Effector memory CD4-positive, alpha-beta T cell (primary cell): Measurements from ENCODE around the gene UNC119.

ENCODE experiments used
- DNase-seq, 3 donors: peaks; one replicate each; pipeline ENCODE4 v3.0.0-alpha.2; 2020
- H3K27ac ChIP-seq: 2 replicates; pipeline ENCODE4 v1.7.0; 2013; ENCODE audit warnings: mild to moderate bottlenecking, low read length, moderate library complexity; ENCODE audit not compliant: insufficient read depth, poor library complexity, severe bottlenecking
- H3K27me3 ChIP-seq: replicated peaks from 2 replicates; pipeline ENCODE4 v1.7.0; 2013; ENCODE audit warnings: mild to moderate bottlenecking, low read length; ENCODE audit not compliant: insufficient read depth, control insufficient read depth, poor library complexity, severe bottlenecking
- H3K36me3 ChIP-seq: 2 replicates; pipeline ENCODE4 v1.7.0; 2013; ENCODE audit warnings: mild to moderate bottlenecking, low read length, moderate library complexity; ENCODE audit not compliant: control insufficient read depth, insufficient read depth
- H3K4me1 ChIP-seq: 2 replicates; pipeline ENCODE4 v1.7.0; 2013; ENCODE audit warnings: low read length, mild to moderate bottlenecking; ENCODE audit not compliant: control insufficient read depth, insufficient read depth, poor library complexity, severe bottlenecking
- H3K4me3 ChIP-seq: 2 replicates; pipeline ENCODE4 v1.7.0; 2013; ENCODE audit warnings: low read length, low read depth, mild to moderate bottlenecking; ENCODE audit not compliant: insufficient read depth, poor library complexity, severe bottlenecking
- H3K9me3 ChIP-seq: 2 replicates; pipeline ENCODE4 v1.7.0; 2013; ENCODE audit warnings: mild to moderate bottlenecking, low read length, moderate library complexity; ENCODE audit not compliant: control insufficient read depth

The UNC119 gene

DNA sequence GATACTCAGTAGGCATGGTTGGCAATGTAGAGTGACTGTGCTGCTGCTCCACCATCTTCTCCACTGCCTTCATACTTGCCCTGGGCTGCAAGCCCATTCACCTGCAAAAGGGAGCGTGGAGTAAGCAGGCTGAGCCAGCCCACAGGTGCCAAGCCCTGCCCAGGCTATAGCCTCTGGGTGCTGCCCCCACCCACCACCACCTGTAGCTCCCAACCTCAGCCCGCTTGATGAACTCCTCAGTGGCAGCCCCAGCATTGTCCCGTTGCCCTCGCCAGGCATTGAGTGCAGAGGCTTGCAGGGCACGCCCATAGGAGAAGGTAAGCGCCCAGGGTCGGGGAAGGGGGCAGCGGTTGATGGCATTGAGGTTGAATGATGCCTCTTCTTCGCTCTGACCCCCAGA is 21.1 kb upstream of the UNC119 start:
- Histone ChIP-seq H3K36me3 (no peaks in the 10 kb centered on the region), H3K4me3 (no peak overlapping the region), H3K27ac (no peak overlapping the region), H3K9me3 (no peaks in the 10 kb centered on the region), H3K4me1 (peaks cover 26% of the 10 kb centered on the region), H3K27me3 (no peaks in the 10 kb centered on the region)
- no peak for DNase-seq

- no peaks in the 10 kb centered on the region for H3K27me3 ChIP-seq
- no peak for DNase-seq
- no peak overlapping the region for H3K4me3 ChIP-seq
- H3K4me1 ChIP-seq, result peaks cover 26% of the 10 kb centered on the region
- H3K27ac ChIP-seq, result no peak overlapping the region
- H3K9me3 ChIP-seq, result no peaks in the 10 kb centered on the region
- H3K36me3 ChIP-seq, result no peaks in the 10 kb centered on the region
These were observed 20.6 kb upstream of the UNC119 start for GRCh38 chr17:28573040-28573380.

DNA sequence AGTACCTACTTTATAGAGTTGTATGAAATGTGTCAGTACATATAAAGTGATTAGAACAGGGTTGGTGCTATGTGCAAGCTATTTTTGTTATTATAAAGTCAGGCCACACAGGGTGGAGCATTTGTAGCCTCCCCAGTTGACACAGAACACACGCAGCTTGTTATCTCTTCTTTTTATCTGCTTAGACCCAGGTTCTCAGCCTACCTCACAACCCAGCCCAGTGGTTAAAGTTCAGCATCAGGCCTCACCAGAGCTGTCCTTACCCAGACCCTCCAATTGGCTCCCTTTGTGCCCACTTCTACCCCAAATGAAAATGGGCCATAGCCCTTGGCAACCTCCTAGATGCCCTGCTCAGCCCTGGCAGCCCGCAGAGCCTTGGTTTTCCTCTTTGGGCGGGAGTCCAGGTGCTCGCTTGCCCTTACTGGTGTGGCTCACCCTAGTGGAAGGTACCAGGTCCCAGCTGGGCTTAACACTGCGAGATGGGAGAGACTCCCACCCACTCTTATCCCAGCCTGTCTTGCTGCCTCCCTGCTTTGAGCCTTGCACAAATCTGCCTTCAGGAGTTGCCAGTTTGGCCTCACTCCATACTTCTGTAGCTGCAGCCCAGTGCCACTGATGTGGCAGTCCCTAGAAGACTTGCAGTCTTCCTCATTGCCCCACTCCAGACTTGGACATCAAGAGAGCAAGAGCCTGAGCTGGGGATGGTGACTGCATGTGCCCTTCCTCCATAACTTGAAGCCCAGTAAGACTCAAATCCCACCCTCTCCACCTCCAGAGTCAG is 20.0 kb upstream of the UNC119 start:
- Histone ChIP-seq H3K9me3 (no peaks in the 10 kb centered on the region), H3K4me1 (peaks cover 26% of the 10 kb centered on the region), H3K4me3 (peak overlapping the region; percentile 95), H3K27me3 (no peaks in the 10 kb centered on the region), H3K36me3 (no peaks in the 10 kb centered on the region), H3K27ac (peak overlapping the region; percentile 81)
- no peak for DNase-seq

DNA sequence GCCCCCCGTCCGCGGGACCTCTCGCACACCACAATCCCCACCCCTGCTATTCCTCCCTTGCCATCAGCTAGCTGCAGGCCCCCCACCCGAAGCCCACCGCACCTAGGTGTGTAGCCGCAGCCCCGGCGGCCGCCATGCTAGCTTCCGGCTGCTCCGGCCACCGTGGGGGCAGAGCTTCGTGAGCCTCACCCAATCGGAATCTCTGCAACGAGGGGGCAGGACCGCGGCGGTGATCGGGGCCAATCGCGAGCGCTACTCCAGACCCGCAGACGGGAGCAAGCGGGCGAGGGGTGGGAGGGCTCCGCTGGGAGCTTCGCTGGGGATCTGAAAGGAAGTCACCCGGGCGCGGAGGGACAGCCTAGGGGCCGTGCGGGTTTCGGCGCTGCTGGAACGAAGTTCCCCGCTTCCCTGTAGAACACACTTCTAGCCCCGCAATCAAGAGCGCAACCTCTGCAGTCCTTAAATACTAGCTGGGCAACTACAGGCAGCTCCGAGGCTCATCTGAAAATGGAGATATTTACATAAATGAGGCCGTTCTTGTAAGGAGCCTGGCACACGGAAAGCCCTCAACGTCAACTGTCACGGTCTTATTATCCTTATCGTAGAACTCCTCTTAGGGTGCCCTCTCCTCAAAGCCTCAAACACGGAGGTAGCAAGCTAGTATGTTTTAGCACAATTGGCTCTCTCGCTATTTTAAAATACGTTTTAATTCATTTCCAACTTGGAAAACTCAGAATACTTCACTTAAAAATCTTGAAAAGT is 19.1 kb upstream of the UNC119 start, which contains the start of gene PIGS:
Gene PIGS (minus strand): TSS at position 164 of the 762 bp plus-strand sequence. CDS start 28 bp downstream, at position 136.
- Histone ChIP-seq H3K4me1 (peaks cover 30% of the 10 kb centered on the region), H3K4me3 (peak within 1 kb of the TSS; percentile 95), H3K36me3 (peaks cover 5% of the 10 kb centered on the region), H3K27me3 (no peaks in the 10 kb centered on the region), H3K9me3 (no peaks in the 10 kb centered on the region), H3K27ac (peak within 1 kb of the TSS; percentile 81)
- peak; percentile 84 to 89 (median 86) for DNase-seq

DNA sequence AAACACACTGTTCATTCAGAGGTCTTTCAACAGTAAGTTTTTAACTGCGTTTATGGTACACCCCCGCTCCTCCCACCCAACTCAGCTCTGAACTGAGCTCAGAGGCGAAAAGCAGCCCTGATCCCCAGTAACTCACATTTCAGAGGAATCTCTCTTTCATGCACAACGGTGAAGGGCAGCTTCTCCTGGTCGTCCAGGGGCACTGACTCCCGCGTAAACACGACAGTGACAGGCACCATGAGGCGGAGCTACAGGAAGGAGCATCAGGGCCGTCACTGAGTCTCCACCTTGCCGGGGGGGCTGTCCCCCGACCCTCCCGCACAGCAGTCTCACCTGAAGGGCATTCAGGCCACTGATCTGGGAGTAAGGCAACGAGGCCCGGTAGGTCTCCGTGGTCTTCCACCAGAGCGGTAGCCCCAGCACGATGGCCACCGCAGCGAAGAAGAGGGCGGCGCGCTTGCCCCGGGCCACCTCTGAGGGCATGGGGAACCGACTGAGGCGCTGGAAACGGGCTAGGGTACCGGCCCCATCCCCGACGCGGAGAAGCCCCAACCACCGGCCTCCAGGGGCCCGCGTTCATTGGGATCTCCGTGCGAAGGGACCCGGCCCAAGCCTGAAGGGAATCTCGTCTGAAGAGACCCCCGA is 18.4 kb upstream of the UNC119 start:
- H3K27me3 ChIP-seq, result no peaks in the 10 kb centered on the region
- no peaks in the 10 kb centered on the region for H3K9me3 ChIP-seq
- H3K36me3 ChIP-seq, result peaks cover 5% of the 10 kb centered on the region
- peak overlapping the region; percentile 81 for H3K27ac ChIP-seq
- H3K4me3 ChIP-seq, result peak overlapping the region; percentile 95
- DNase-seq, result peak; percentile 25 to 42 (median 35)
- H3K4me1 ChIP-seq, result peaks cover 25% of the 10 kb centered on the region

DNA sequence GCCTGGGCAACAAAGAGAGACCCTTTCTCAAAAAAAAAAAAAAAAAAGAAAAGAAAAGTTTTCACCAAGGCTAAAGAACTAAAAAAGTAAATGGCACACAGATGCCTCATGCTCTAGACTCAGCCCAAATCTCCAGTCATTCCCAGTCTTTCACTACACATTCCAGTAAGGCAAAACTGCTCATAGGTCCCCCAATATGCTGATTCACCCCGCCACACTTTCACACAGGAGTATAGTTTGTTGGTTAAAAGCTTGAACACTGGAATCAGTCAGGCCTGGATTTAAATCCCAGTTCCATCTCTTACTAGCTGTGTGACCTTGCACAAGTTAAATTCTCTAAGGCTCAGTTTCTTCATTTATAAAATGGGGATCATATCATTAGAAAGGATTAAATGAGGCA is 17.0 kb upstream of the UNC119 start:
- Histone ChIP-seq H3K4me1 (peaks cover 22% of the 10 kb centered on the region), H3K36me3 (peaks cover 5% of the 10 kb centered on the region), H3K27me3 (no peaks in the 10 kb centered on the region), H3K4me3 (no peak overlapping the region), H3K9me3 (no peaks in the 10 kb centered on the region), H3K27ac (no peak overlapping the region)
- DNase-seq, result no peak

GRCh38 chr17:28567604-28568003 is 15.2 kb upstream of the UNC119 start:
- Histone ChIP-seq H3K9me3 (no peaks in the 10 kb centered on the region), H3K27ac (no peak overlapping the region), H3K4me1 (peaks cover 22% of the 10 kb centered on the region), H3K4me3 (no peak overlapping the region), H3K36me3 (peaks cover 16% of the 10 kb centered on the region), H3K27me3 (no peaks in the 10 kb centered on the region)
- no peak for DNase-seq

DNA sequence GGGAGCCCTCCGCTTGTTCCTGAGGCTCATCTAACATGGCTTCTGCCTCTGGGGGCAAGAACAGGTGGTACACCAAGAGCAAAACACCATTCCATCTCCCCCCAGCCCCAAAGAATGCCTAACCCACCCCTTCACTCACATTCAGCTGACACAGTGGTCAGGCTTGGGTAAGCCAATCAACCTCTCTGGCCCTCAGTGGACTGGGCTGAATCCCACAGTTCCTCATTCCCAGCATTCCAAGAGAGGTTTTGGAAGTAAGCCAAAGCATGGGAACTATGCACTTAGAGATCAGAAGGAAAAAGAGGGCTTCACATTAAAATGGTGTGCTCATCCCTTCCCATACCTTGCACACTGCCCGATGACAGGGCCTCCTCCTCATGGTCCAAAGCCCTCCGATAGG is 11.1 kb upstream of the UNC119 start:
- H3K9me3 ChIP-seq, result no peaks in the 10 kb centered on the region
- no peak overlapping the region for H3K4me3 ChIP-seq
- no peak overlapping the region for H3K27ac ChIP-seq
- H3K27me3 ChIP-seq, result no peaks in the 10 kb centered on the region
- peaks cover 4% of the 10 kb centered on the region for H3K4me1 ChIP-seq
- DNase-seq, result no peak
- H3K36me3 ChIP-seq, result peaks cover 38% of the 10 kb centered on the region

- H3K9me3 ChIP-seq, result no peaks in the 10 kb centered on the region
- peaks cover 51% of the 10 kb centered on the region for H3K36me3 ChIP-seq
- no peak overlapping the region for H3K27ac ChIP-seq
- H3K4me3 ChIP-seq, result no peak overlapping the region
- H3K27me3 ChIP-seq, result no peaks in the 10 kb centered on the region
- no peak for DNase-seq
- peaks cover 19% of the 10 kb centered on the region for H3K4me1 ChIP-seq
These were observed 2.6 kb upstream of the UNC119 start for GRCh38 chr17:28555022-28555421.

GRCh38 chr17:28554565-28554964 is 2.1 kb upstream of the UNC119 start:
- Histone ChIP-seq H3K36me3 (peaks cover 46% of the 10 kb centered on the region), H3K27me3 (no peaks in the 10 kb centered on the region), H3K4me1 (peaks cover 23% of the 10 kb centered on the region), H3K4me3 (no peak overlapping the region), H3K27ac (no peak overlapping the region), H3K9me3 (no peaks in the 10 kb centered on the region)
- no peak for DNase-seq
